DOHH2 (cell line): ENCODE measurements around the gene EYA4.

ENCODE experiments used
- EZH2phosphoT487 ChIP-seq: fragments of 200-600 bp; sonication (generic); IDR thresholded peaks from 2 replicates; pipeline ENCODE4 v1.6.1; 2017; ENCODE audit warnings: borderline replicate concordance, mild to moderate bottlenecking, antibody characterized with exemption, low read length, moderate library complexity, mixed read lengths
- TF ChIP-seq, protein P1 (sequence below): fragments of 200-600 bp; sonication (generic); IDR thresholded peaks from one replicate; pipeline ENCODE4 v1.5.1; 2014; ENCODE audit warnings: antibody characterized with exemption, mild to moderate bottlenecking, low read depth, low read length; ENCODE audit not compliant: poor library complexity, severe bottlenecking

DNA sequence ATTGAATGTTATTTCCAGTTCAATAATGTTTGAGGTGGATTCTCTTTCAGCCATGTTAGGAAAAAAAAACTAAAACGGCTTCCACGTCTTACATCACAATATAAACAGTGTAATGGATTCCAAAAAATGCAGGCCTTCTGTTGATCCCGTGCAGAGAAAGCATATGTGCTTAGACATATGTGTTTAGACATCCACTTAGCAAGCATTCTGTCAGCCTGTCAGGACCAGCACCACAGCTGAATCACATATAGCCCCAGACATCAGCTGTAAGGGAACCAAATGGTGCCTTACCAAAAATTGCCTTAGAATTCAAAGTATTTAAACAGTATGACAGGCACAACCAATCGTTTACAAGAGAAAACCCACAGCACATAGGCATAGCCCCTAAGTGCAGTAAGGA, 304.9 kb downstream of the EYA4 start:
- TF ChIP-seq, protein P1, sequence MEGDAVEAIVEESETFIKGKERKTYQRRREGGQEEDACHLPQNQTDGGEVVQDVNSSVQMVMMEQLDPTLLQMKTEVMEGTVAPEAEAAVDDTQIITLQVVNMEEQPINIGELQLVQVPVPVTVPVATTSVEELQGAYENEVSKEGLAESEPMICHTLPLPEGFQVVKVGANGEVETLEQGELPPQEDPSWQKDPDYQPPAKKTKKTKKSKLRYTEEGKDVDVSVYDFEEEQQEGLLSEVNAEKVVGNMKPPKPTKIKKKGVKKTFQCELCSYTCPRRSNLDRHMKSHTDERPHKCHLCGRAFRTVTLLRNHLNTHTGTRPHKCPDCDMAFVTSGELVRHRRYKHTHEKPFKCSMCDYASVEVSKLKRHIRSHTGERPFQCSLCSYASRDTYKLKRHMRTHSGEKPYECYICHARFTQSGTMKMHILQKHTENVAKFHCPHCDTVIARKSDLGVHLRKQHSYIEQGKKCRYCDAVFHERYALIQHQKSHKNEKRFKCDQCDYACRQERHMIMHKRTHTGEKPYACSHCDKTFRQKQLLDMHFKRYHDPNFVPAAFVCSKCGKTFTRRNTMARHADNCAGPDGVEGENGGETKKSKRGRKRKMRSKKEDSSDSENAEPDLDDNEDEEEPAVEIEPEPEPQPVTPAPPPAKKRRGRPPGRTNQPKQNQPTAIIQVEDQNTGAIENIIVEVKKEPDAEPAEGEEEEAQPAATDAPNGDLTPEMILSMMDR = no peak
- no peak for TF ChIP-seq EZH2phosphoT487
